ENCODE results near the gene RCCD1. TPM values are rescaled to one million over a fixed set of nuclear protein-coding genes. Genes with fewer than 3 reads are reported as not detected.

The RCCD1 gene
- total RNA-seq, 1 experiment from 2014 or later = 22.8 TPM

DNA sequence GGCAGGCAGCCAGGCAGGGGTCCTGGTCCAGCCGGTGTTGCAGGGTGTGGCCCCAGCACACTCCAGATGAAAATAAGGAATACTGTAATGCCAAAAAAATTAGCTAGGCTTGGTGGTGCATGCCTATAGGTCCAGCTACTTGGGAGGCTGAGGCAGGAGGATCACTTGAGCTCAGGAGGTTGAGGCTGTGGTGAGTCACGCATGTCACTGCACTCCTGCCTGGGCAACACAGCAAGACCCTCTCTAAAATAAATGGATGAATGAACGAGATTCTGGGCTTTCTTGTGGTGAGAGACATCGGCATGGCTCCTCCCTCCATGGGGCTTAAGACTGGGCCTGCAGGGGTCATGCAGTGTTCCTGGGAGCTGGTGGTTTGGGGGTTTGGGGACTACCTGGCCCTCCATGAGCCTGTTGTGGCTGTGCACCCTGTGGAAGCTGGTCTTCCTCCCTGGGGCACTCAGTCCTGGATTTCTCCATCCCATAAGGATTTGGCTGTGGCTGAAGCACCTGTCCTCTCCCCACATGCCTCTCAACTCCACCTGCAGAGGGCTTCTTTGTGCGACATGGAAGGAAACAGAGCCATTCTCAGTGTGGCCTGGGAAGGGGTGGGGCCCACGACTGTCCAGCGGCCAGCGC is 7.6 kb upstream of the RCCD1 start:
- Histone ChIP-seq H4K5ac (ENCODE audit: insufficient read length, low read depth, low read length) (no peak overlapping the region), H3K4me2 (ENCODE audit: insufficient read depth, insufficient read length, low read length) (no peak overlapping the region), H2BK12ac (ENCODE audit: insufficient read length, low read depth, low read length) (no peak overlapping the region), H2BK5ac (ENCODE audit: insufficient read length, low read length) (no peak overlapping the region), H3K4ac (ENCODE audit: low read depth, low read length) (no peak overlapping the region), H3T11ph (ENCODE audit: low read length) (no peak overlapping the region), H2BK20ac (ENCODE audit: low read depth, low read length, poor library complexity, severe bottlenecking) (no peak overlapping the region), H2BK15ac (ENCODE audit: low read depth, low read length) (no peak overlapping the region), H3K79me2 (ENCODE audit: insufficient read depth, low read length) (no peaks in the 10 kb centered on the region), H3K4me1 (ENCODE audit: insufficient read depth, low read length) (no peaks in the 10 kb centered on the region), H3K56ac (ENCODE audit: insufficient read length, low read depth, low read length) (no peak overlapping the region), H2BK120ac (ENCODE audit: low read depth, low read length, poor library complexity, severe bottlenecking) (no peak overlapping the region), H4K8ac (replicated peaks; ENCODE audit: insufficient read length, low read depth, low read length) (no peak overlapping the region), H4K91ac (ENCODE audit: insufficient read length, low read depth, low read length) (no peak overlapping the region), H2AK5ac (ENCODE audit: insufficient read length, low read length) (no peak overlapping the region), H3K18ac (ENCODE audit: insufficient read length, low read depth, low read length) (no peak overlapping the region), H3K27me3 (ENCODE audit: insufficient read depth, low read length) (no peaks in the 10 kb centered on the region), H3K9me3 (ENCODE audit: control insufficient read depth, low read depth, low read length) (no peaks in the 10 kb centered on the region), H4K20me1 (ENCODE audit: control insufficient read depth, insufficient read depth, insufficient read length) (no peaks in the 10 kb centered on the region), H3K27ac (ENCODE audit: insufficient read length, low read depth, low read length) (no peak overlapping the region), H3K14ac (ENCODE audit: insufficient read depth, low read length) (no peak overlapping the region), H2AFZ (ENCODE audit: low read length) (no peak overlapping the region), H3K9ac (ENCODE audit: extremely low read depth, insufficient read length, low read length) (no peak overlapping the region), H3K23ac (ENCODE audit: insufficient read length, low read depth, low read length) (no peak overlapping the region), H3K23me2 (ENCODE audit: insufficient read length, low read depth, low read length, poor library complexity, severe bottlenecking) (peaks cover 3% of the 10 kb centered on the region), H3K79me1 (ENCODE audit: insufficient read depth, low read depth, low read length, poor library complexity, severe bottlenecking) (no peaks in the 10 kb centered on the region)
- no peaks in the 10 kb centered on the region for H3K27me3 Mint-ChIP-seq (ENCODE audit: low read depth)
- TF ChIP-seq, protein P1, sequence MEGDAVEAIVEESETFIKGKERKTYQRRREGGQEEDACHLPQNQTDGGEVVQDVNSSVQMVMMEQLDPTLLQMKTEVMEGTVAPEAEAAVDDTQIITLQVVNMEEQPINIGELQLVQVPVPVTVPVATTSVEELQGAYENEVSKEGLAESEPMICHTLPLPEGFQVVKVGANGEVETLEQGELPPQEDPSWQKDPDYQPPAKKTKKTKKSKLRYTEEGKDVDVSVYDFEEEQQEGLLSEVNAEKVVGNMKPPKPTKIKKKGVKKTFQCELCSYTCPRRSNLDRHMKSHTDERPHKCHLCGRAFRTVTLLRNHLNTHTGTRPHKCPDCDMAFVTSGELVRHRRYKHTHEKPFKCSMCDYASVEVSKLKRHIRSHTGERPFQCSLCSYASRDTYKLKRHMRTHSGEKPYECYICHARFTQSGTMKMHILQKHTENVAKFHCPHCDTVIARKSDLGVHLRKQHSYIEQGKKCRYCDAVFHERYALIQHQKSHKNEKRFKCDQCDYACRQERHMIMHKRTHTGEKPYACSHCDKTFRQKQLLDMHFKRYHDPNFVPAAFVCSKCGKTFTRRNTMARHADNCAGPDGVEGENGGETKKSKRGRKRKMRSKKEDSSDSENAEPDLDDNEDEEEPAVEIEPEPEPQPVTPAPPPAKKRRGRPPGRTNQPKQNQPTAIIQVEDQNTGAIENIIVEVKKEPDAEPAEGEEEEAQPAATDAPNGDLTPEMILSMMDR (conservative IDR thresholded peaks at IDR 0.05) = no peak
- H3K36me3 Mint-ChIP-seq (ENCODE audit: insufficient read depth in 1 of 3, low read depth in 3 of 3) = peaks cover 39 to 88% (median 71%) of the 10 kb centered on the region in 3 experiments; a peak in 6 of 7 replicates
- H3K9me3 Mint-ChIP-seq = no peaks in the 10 kb centered on the region
- no peak overlapping the region for H3K4me3 Mint-ChIP-seq
- H3K27ac Mint-ChIP-seq = no peak overlapping the region
- no peaks in the 10 kb centered on the region for H3K4me1 Mint-ChIP-seq
- DNase-seq = no peak
- no CpG with 5 or more reads among the region's 8 CpGs for WGBS (ENCODE audit: extremely low coverage, insufficient read length, low lambda C conversion rate)

Measured in H9 (cell line).